Neural cell (in vitro differentiated cells): Measurements from ENCODE around the gene ACAN. TPM values are rescaled to one million over a fixed set of nuclear protein-coding genes. Genes with fewer than 3 reads are reported as not detected.

Experiments
- H2AFZ ChIP-seq: fragments of 200-600, 300-800 bp; sonication (generic), shearing (Covaris generic); 2 replicates; pipeline ENCODE4 v1.6.0; 2014; ENCODE audit warnings: low read depth, mild to moderate bottlenecking, antibody characterized with exemption, low read length, moderate library complexity
- H3F3A ChIP-seq: fragments of 200-600 bp; shearing (Covaris generic); 2 replicates; pipeline ENCODE4 v1.6.1; 2016; ENCODE audit warnings: mild to moderate bottlenecking, moderate library complexity, mixed read lengths, antibody characterized with exemption, low read length; ENCODE audit not compliant: insufficient read depth, poor library complexity, severe bottlenecking
- H3K27ac ChIP-seq: fragments of 200-600, 300-800 bp; sonication (generic), shearing (Covaris generic); 2 replicates; pipeline ENCODE4 v1.5.1; 2014; ENCODE audit warnings: mild to moderate bottlenecking, low read length, moderate library complexity
- H3K27me3 ChIP-seq: fragments of 300-800, 200-600 bp; sonication (generic), shearing (Covaris generic); 2 replicates; pipeline ENCODE4 v1.6.0; 2014; ENCODE audit warnings: mild to moderate bottlenecking, low read depth, low read length, moderate library complexity; ENCODE audit not compliant: insufficient read depth
- H3K36me3 ChIP-seq: fragments of 300-800, 200-600 bp; sonication (generic), shearing (Covaris generic); 2 replicates; pipeline ENCODE4 v1.5.1; 2014; ENCODE audit warnings: mild to moderate bottlenecking, antibody characterized with exemption, low read length, moderate library complexity; ENCODE audit not compliant: insufficient read depth
- H3K4me2 ChIP-seq: fragments of 300-800, 200-600 bp; sonication (generic), shearing (Covaris generic); 2 replicates; pipeline ENCODE4 v1.6.0; 2014; ENCODE audit warnings: mild to moderate bottlenecking, low read length
- H3K4me3 ChIP-seq: fragments of 300-800, 200-600 bp; sonication (generic), shearing (Covaris generic); 2 replicates; pipeline ENCODE4 v1.5.1; 2014; ENCODE audit warnings: mild to moderate bottlenecking, low read length, moderate library complexity
- H3K79me2 ChIP-seq: fragments of 200-600 bp; shearing (Covaris generic); replicated peaks from 2 replicates; pipeline ENCODE4 v1.6.0; 2014; ENCODE audit warnings: mild to moderate bottlenecking, low read length, moderate library complexity; ENCODE audit not compliant: insufficient read depth
- H3K9ac ChIP-seq: fragments of 300-800, 200-600 bp; sonication (generic), shearing (Covaris generic); 2 replicates; pipeline ENCODE4 v1.6.1; 2016; ENCODE audit warnings: mild to moderate bottlenecking, low read length, mixed read lengths
- H3K9me2 ChIP-seq: fragments of 200-600 bp; shearing (Covaris generic); 2 replicates; pipeline ENCODE4 v1.6.1; 2016; ENCODE audit warnings: mild to moderate bottlenecking, low read length, mixed read lengths; ENCODE audit not compliant: insufficient read depth
- H3K9me3 ChIP-seq: fragments of 200-600, 300-800 bp; sonication (generic), shearing (Covaris generic); 2 replicates; pipeline ENCODE4 v1.6.1; 2016; ENCODE audit warnings: mild to moderate bottlenecking, mixed run types, low read length, moderate library complexity, mixed read lengths
- H4K20me1 ChIP-seq: fragments of 200-600 bp; shearing (Covaris generic); 2 replicates; pipeline ENCODE4 v1.6.1; 2016; ENCODE audit warnings: mild to moderate bottlenecking, mixed run types; ENCODE audit not compliant: insufficient read depth
- EP300 ChIP-seq: fragments of 450-650 bp; conservative IDR thresholded peaks from 2 replicates; pipeline ENCODE4 v1.6.1; 2014; ENCODE audit warnings: antibody characterized with exemption, mild to moderate bottlenecking, moderate library complexity; ENCODE audit not compliant: poor library complexity, severe bottlenecking
- EZH2 ChIP-seq: fragments of 200-600, 300-800 bp; shearing (Covaris generic), sonication (generic); IDR thresholded peaks from 2 replicates; pipeline ENCODE4 v1.6.1; 2014; ENCODE audit warnings: antibody characterized with exemption, low read length, borderline replicate concordance, mild to moderate bottlenecking; ENCODE audit not compliant: insufficient read depth, poor library complexity, severe bottlenecking
- MXI1 ChIP-seq: fragments of 450-650 bp; conservative IDR thresholded peaks from 2 replicates; pipeline ENCODE4 v1.6.1; 2014; ENCODE audit warnings: antibody characterized with exemption, mild to moderate bottlenecking; ENCODE audit not compliant: poor library complexity, severe bottlenecking
- POLR2AphosphoS5 ChIP-seq: IDR thresholded peaks from 2 replicates; pipeline ENCODE4 v1.6.1; 2012
- RAD21 ChIP-seq: fragments of 450-650 bp; conservative IDR thresholded peaks from 2 replicates; pipeline ENCODE4 v1.6.1; 2014; ENCODE audit warnings: antibody characterized with exemption, mild to moderate bottlenecking, moderate library complexity
- SMC3 ChIP-seq: fragments of 450-650 bp; conservative IDR thresholded peaks from 2 replicates; pipeline ENCODE4 v1.6.1; 2014; ENCODE audit warnings: antibody characterized with exemption, mild to moderate bottlenecking, moderate library complexity; ENCODE audit not compliant: poor library complexity
- TAF1 ChIP-seq: IDR thresholded peaks from 2 replicates; pipeline ENCODE4 v1.6.1; 2012; ENCODE audit warnings: low read depth
- polyA plus RNA-seq: library from polyadenylated mRNA; depleted of rRNA; stranded (reverse); fragments of >200 nt; gene quantifications from 2 replicates; pipeline ENCODE4 v1.2.3, GENCODE V29; 2014
- TF ChIP-seq, protein P1 (sequence below): IDR thresholded peaks from 2 replicates; pipeline ENCODE4 v1.6.1; 2012; ENCODE audit warnings: borderline replicate concordance
- TF ChIP-seq, protein P2 (sequence below): fragments of 450-650 bp; IDR thresholded peaks from 2 replicates; pipeline ENCODE4 v1.5.1; 2014; ENCODE audit warnings: antibody characterized with exemption, mild to moderate bottlenecking, moderate library complexity; ENCODE audit not compliant: poor library complexity, severe bottlenecking

Gene ACAN
- polyA plus RNA-seq, 1 donor from 2014 or later, result not detected

DNA sequence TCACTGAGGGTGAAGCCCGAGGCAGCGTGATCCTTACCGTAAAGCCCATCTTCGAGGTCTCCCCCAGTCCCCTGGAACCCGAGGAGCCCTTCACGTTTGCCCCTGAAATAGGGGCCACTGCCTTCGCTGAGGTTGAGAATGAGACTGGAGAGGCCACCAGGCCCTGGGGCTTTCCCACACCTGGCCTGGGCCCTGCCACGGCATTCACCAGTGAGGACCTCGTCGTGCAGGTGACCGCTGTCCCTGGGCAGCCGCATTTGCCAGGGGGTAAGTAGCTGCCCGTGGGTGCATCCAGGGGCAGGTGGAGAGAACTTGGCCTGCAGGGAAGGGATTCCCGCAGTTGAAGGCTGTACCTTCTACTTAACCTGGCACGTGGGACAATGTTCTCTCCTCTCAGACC is 42.4 kb downstream of the ACAN start:
- Histone ChIP-seq H3K9me3 (no peaks in the 10 kb centered on the region), H3K27ac (no peak overlapping the region), H3K27me3 (no peaks in the 10 kb centered on the region), H3K4me2 (no peak overlapping the region), H2AFZ (no peak overlapping the region), H3K4me3 (no peak overlapping the region), H3F3A (no peaks in the 10 kb centered on the region), H3K9ac (no peak overlapping the region), H3K36me3 (no peaks in the 10 kb centered on the region), H3K79me2 (no peaks in the 10 kb centered on the region), H4K20me1 (no peaks in the 10 kb centered on the region), H3K9me2 (no peaks in the 10 kb centered on the region)
- no peak for TF ChIP-seq RAD21
- TF ChIP-seq EZH2, result no peak
- TF ChIP-seq SMC3, result no peak
- no peak for TF ChIP-seq TAF1
- TF ChIP-seq, protein P1, sequence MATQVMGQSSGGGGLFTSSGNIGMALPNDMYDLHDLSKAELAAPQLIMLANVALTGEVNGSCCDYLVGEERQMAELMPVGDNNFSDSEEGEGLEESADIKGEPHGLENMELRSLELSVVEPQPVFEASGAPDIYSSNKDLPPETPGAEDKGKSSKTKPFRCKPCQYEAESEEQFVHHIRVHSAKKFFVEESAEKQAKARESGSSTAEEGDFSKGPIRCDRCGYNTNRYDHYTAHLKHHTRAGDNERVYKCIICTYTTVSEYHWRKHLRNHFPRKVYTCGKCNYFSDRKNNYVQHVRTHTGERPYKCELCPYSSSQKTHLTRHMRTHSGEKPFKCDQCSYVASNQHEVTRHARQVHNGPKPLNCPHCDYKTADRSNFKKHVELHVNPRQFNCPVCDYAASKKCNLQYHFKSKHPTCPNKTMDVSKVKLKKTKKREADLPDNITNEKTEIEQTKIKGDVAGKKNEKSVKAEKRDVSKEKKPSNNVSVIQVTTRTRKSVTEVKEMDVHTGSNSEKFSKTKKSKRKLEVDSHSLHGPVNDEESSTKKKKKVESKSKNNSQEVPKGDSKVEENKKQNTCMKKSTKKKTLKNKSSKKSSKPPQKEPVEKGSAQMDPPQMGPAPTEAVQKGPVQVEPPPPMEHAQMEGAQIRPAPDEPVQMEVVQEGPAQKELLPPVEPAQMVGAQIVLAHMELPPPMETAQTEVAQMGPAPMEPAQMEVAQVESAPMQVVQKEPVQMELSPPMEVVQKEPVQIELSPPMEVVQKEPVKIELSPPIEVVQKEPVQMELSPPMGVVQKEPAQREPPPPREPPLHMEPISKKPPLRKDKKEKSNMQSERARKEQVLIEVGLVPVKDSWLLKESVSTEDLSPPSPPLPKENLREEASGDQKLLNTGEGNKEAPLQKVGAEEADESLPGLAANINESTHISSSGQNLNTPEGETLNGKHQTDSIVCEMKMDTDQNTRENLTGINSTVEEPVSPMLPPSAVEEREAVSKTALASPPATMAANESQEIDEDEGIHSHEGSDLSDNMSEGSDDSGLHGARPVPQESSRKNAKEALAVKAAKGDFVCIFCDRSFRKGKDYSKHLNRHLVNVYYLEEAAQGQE, result no peak
- no peak for TF ChIP-seq MXI1
- TF ChIP-seq POLR2AphosphoS5, result no peak
- TF ChIP-seq EP300, result no peak
- TF ChIP-seq, protein P2, sequence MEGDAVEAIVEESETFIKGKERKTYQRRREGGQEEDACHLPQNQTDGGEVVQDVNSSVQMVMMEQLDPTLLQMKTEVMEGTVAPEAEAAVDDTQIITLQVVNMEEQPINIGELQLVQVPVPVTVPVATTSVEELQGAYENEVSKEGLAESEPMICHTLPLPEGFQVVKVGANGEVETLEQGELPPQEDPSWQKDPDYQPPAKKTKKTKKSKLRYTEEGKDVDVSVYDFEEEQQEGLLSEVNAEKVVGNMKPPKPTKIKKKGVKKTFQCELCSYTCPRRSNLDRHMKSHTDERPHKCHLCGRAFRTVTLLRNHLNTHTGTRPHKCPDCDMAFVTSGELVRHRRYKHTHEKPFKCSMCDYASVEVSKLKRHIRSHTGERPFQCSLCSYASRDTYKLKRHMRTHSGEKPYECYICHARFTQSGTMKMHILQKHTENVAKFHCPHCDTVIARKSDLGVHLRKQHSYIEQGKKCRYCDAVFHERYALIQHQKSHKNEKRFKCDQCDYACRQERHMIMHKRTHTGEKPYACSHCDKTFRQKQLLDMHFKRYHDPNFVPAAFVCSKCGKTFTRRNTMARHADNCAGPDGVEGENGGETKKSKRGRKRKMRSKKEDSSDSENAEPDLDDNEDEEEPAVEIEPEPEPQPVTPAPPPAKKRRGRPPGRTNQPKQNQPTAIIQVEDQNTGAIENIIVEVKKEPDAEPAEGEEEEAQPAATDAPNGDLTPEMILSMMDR, result no peak

DNA sequence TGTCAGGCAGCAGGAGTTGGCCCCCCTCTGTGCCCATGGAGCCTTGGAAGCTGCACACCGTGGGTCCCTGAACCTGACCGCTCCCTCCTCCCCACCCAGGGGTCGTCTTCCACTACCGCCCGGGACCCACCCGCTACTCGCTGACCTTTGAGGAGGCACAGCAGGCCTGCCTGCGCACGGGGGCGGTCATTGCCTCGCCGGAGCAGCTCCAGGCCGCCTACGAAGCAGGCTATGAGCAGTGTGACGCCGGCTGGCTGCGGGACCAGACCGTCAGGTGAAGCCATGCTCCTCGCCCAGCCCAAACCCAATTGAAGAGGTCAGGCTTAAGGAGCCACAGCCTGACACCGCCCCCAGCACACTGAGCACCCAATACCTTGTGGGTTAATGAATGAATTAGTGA is 43.9 kb downstream of the ACAN start:
- Histone ChIP-seq H3K79me2 (no peaks in the 10 kb centered on the region), H3K9me2 (no peaks in the 10 kb centered on the region), H2AFZ (no peak overlapping the region)

More for the DNA sequence above, 43.9 kb downstream of the ACAN start:
- TF ChIP-seq EP300, result no peak
- TF ChIP-seq, protein P2, result no peak
- no peak for TF ChIP-seq TAF1
- TF ChIP-seq RAD21, result no peak
- no peak for TF ChIP-seq POLR2AphosphoS5
- no peak for TF ChIP-seq SMC3
- TF ChIP-seq MXI1, result no peak
- no peaks in the 10 kb centered on the region for H3K27me3 ChIP-seq
- no peak overlapping the region for H3K9ac ChIP-seq
- no peaks in the 10 kb centered on the region for H3K36me3 ChIP-seq
- no peaks in the 10 kb centered on the region for H3K9me3 ChIP-seq
- H3K4me3 ChIP-seq, result no peak overlapping the region
- H3K4me2 ChIP-seq, result no peak overlapping the region
- no peaks in the 10 kb centered on the region for H4K20me1 ChIP-seq
- no peaks in the 10 kb centered on the region for H3F3A ChIP-seq
- H3K27ac ChIP-seq, result no peak overlapping the region
